Anterior cingulate cortex (tissue), 58 donors: Measurements from ENCODE around the gene SLX9.
"Not testable (repeated sequence)": the region's sequence is repeated elsewhere in the genome, so short reads cannot be mapped to it uniquely, and the experiment has no call there.

Experiments
- DNase-seq, 58 donors: peaks; one replicate each; lab custom pipeline; 2025; lab: John Stamatoyannopoulos, UW

The SLX9 gene

DNA sequence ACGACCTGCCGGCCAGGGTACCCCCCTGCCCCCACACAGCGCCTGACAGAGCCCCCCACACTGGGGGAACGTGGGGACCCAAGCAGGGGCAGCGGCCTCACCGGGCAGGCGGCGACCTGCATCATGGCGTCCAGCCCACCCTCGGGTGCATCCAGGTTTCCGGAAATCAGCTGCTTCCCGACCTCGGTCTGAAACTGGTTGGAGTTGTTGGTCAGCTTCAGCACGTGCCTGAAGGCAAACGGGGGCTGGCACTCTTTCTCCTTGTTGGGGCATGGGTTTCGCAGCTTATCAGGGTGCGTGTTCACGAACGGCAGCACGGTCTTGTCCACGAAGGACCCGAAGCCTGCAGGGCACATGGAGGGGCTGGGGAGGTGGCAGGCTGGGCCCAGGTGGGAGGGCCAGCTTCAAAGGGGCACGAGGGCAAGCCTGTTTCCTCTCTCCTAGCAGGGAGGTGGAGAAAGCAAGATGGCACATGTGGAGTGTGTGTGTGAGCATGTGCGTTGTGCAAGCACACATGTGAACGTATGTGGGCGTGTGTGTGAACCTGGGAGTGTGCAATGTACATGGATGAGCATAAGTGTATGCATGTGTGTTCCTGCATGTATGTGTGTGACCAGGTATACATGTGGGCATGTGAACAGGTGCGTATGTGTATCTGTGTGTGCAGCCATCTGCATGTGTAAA lies 38.3 kb upstream of the SLX9 start:
- no peak for DNase-seq

DNA sequence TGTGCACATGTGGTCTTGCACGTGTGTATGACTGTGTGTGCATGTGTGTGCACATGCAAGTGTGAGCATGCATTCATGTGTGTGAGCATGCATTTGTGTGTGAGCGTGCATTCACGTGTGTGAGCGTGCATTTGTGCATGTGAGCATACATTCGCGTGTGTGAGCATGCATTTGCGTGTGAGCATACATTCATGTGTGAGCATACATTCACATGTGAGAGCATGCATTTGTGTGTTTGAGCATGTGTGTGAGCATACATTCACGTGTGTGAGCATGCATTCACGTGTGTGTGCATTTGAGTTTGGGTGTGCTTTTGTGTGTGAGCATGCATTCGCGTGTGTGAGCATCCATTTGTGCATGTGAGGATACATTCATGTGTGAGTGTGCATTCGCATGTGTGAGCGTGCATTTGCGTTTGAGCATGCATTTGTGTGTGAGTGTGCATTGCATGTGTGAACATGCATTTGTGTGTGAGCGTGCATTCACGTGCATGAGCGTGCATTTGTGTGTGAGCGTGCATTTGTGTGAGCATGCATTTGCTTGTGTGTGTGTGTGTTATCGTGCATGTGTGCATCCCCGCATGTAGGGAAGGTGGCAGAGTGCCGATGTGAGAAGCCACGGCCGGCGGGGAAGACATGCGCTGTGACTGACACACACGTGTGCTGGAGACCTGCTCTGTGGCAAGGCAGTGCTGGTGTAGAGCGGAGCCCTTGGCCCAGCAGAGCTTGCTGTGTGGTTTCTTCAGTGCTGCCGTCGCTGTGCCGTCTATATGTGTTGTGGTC lies 37.4 kb upstream of the SLX9 start:
- no peak for DNase-seq

DNA sequence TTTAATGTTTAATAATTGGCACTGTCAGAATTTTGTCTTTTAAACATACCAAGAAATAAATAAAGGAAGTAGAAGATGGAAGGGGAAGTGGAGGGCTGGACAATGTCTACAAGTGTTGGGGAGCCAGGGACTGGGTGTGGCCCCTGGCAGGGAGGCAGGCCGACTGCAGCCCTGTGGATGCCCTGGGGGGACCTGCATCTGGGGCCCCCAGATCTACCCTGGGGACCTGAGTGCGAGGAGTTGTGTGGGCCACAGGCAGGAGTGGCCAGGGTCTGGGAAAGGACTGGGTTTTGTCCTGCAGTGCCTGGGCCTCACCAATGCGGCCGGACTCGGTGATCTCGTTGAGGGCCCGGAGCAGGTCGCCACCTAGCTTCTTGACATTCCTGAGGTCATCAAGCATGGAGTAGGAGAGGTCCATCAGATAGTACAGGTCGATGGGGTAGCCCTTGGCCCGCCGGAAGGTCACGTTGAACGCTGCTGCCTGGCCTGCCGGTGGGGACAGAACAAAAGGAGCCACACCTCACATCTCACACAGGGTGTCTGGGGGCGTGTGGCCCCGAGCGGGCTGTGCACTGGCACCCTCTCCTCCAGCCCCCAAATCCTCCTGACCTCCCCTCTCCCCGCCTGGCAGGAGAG lies 36.7 kb upstream of the SLX9 start:
- DNase-seq: no peak

DNA sequence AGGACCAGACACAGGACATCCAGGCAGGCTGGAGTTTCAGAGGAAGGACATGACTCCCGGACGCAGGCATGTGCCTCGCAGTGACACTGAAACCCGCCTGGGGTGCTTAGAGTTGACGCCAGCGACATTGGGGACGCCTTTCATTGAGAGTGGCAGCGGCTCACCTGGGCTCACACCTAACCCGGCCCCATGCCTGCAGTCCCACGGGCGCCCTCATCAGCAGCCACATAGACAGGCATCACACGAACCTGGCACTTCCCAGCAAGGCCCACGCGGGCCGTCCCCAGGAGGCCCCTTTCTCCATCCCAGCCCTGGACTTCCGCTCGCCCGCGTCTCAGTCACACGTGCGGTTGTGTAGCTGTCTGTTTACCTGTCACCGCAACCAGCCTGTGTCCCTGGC lies 36.1 kb upstream of the SLX9 start:
- no peak for DNase-seq

DNA sequence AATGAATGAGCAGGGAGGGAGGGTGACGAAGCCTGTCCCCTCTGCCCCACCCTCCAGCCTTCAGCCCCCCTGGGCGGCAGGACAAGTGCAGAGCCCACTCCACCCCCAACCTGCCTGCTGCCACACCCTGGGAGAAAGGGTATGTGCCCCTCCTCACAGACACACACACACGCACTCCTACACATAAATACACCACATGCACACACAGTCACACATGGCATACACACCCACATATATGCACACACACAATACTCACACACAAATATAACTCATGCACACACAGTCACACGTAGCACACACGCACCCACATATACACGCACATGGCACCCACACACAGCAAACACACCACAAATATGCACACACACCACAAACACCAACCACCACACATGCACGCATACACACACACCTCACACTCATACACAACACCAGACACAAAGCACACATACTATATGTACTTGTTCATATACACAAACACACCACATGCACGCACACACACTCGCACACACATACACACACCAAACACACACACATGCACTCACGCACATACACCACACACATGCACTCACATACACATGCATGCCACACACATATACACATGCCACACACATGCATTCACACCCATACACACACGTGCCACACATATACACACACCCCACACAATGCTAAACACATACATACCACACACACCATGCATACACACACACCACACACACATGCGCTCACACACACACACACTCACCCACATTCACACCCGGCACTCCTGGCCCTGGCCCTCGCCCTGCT lies 35.5 kb upstream of the SLX9 start:
- no peak for DNase-seq

DNA sequence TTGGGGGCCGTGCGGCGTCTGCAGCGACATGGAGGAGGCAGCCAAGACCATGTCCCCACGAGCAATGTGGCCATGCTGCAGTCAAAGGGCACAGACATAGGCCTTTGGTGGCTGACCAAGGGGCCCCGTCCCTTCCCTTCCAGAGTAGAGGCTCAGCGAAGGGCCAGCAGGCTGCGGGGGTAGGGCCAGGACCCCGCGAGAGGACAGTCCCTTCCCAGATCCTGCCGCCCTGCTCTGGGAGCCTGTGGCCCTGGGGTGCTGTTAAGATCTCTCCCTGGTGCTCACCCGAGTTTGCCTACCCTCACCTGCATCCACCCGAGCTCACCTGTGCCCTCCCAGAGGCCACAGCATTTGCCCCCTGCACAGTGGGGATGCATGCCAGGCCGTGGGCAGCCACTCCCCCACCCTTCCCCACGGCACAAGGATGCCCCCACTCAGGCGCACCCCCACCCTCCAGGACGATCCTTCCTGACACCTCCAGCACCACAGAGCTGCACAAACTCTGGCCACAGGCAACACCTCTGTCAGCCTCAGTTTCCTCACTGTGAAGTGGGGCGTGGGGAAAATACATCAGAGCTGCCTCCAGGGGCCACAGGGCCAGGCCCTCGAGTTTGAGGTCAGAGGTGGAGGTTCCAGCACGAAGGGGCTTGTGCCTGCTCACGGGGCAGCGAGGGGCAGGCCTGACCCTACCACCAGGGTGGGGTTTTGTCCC lies 34.7 kb upstream of the SLX9 start:
- DNase-seq: no peak

DNA sequence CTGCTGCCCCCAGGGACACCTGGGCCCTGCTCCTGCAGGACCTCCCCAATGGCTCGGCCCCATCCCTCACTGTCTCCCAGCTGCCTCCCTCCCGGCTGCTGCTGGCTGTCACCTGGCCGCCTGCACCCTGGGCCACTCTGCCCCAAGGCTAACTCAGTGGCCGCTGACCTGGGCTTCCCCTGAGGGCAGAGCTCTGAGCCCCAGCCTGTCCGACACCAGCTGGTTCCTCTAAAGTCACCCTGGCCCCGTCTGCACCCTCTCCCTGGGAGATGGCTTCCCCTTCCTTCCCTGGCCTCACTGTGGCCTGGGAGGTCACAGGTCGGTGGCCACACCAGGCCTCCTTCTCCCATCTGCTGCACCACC lies 34.1 kb upstream of the SLX9 start:
- no peak for DNase-seq

DNA sequence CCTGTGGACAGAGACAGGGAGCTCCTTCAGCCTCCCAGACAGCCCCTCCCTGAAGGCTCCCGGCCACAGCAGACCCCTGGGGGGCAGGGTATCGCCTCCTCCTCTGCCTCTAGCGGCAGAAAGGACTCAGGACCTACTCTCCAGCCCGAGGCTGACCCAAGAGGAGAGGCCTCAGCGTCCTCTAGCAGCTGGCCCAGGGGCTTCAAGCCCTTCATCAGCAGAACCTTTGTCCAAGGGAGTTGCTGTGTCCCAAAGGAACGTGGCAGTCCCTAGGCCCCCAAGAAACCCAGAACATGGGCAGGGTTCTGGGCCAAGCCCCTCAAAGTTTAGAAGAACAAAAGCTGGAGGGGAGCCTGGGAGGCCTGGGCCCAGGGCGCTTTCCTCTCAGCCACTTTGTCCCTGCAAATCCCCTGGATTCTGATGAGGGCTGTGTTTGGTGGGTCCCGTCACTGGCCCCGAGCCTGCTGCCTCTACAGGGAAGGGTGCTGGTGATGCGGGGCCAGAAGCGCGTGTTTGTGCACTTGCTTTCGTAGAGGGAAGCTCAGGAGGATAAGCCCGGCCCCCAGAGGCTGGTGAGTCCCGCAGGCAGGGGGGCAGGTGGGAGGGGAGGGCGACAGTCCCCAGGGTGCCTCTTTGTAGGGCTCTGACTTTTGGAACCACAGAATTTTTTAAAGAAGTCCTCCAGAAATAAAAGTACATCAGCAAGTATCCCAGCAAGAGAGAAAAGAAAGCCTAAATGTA lies 32.4 kb upstream of the SLX9 start:
- no peak for DNase-seq

DNA sequence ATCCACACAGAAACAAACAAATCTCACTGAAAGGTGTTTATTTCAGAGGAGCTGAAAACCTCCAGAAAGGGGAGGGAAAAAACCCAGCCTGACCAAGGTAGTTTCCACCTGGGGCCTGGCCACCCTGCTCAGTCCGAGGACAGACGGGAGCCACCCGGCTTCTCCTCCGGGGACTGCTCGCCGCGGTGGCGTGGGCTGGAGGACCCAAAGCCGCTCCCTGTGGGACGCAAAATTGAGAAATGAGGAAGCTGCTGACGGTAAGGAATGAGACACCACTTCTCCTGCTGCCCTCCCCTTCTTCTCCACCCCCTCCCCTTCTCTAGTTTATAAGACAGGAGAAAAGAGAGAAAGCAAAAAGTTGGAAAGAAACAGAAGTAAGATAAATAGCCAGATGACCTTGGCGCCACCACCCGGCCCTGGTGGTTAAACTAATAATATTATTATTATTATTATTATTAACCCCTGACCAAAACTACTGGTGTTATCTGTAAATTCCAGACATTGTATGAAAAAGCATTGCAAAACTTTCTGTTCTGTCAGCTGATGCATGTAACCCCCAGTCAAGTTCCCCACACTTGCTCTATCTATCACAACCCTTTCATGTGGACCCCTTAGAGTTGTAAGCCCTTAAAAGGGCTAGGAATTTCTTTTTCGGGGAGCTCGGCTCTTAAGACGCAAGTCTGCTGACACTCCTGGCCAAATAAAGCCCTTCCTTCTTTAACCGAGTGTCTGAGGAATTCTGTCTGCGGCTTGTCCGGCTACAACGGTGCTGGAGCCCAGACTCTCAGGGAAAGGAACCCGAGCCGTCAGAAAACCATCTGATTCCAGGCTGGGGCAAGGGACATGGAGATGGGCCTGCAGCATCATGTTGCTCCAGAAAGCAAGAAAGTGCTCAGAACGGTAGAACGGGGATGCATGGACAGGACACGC lies 31.6 kb upstream of the SLX9 start:
- peak in 1 of 58 donors; percentile 22 for DNase-seq

DNA sequence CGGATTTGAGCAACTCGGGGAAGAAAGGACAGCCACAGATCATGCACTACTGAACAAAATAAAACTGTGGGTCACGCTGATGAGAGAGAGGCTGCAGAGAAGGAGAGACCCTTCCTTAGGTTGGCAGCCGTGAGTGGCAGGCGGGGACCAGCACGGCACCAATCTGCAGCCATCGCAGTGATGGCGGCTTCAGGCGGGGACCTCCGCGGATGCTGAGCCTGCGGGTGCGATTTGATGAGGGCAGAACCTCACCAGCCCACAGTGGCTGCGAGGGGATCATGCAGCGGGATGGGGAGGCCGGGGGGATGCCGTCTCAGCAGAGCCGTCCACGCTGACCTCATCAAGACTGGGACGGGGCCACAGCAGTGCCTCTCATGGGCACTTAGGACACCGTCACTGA lies 30.9 kb upstream of the SLX9 start:
- no peak for DNase-seq

DNA sequence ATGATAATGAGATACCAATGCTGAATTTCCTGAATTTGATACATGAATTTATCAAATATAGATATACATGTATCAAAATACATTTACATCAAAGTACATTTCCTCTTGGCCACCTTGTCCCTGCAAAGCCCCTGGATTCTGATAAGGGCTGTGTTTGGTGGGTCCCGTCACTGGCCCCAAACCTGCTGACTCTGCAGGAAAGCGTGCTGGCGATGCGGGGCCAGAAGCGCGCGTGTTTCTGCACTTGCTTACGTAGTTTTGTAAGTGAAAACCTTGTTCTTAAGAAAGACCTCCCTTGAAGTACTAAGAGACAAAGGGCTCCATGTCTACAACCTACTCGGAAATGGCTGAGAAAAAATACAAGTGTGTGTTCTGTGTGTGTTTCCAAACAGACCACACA lies 30.1 kb upstream of the SLX9 start:
- DNase-seq: no peak

DNA sequence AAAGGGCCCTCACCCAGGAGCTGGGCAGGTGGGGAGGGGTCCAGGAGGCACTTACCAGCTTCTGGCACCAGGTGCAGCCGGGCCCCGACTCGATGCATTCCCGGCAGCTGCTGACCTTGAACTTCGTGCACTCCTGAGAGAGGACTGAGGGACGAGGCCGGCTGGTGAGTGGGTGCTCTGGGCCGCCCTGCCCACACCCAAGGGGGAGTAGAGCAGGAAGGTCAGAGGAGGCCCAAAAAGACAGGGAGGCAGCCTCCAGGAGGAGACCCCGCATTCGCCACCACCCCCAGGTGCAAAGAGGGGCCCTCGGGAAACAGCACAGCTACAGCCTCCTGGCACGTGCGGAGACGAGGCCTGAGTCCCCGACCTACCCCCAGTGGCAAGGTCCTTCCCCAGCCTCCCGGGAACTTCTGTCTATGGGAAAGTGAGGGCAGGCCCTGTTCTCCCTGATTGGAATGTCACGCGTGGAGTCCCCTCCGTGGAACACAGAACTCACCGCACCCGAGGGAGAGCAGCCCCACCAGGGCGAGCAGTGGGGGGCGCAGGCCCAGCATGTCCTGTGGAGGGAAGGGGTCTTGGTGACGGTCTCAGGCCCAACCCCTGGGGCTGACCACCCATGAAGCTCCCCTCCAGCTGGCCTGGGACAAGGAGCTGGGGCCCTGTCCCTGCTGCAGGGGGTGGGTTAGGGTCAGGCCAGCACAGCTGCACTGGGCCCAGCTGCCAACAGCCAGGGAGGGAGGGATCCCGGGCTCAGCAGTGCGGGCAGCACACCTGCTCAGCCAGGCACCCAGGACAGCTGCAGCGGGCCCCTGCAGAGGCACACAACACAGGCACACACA lies 29.4 kb upstream of the SLX9 start:
- DNase-seq: no peak

DNA sequence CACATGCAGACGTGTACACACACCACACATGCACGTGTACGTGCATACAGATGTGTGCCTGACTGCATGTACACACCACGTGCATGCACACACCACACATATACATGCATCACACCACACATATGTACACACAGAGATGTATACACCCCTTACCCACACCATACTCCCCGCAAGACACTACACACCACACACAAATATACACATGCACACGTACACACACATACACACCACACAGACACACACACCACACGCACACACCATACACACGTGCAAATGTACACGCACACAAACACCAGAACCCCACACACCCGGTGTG lies 28.8 kb upstream of the SLX9 start:
- DNase-seq: no peak

DNA sequence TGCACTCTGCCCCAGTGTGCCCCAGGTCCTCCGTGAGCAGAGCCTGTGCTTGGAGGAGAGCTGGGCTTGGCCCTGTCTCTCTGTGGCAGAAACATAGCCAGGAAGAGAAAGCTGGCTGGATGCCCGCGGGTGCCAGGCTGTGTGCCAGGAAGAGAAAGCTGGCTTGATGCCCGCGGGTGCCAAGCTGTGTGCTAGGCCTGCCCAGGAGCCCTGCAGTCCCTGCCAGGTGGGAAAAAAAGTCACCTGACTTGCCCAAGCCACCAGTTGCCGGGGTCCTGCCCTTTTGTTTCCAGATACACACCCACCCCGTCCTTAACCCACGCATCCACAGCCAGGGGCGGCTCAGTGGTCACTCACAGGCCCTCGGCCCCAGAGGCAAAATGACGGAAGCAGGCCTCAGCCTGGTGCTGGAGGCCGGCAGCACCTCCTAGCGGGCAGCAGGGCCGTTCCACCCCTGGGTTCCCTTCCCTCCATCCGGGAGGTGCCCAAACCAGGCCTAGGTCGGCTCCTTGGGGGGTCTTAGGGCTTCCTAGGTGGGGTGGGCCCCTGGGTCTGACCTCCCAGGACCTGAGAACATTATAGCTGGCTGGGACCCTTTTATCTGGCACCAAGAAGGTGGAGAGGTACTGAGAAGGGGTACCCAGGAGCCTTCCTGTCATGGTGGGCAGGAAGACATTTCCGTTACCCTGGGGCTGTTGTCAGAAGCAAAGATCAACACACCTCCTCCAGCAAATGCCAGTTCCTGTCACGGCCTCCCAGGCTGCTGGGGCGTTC lies 28.3 kb upstream of the SLX9 start:
- DNase-seq: peak in 52 of 58 donors; percentile 27 to 84 (median 66)

DNA sequence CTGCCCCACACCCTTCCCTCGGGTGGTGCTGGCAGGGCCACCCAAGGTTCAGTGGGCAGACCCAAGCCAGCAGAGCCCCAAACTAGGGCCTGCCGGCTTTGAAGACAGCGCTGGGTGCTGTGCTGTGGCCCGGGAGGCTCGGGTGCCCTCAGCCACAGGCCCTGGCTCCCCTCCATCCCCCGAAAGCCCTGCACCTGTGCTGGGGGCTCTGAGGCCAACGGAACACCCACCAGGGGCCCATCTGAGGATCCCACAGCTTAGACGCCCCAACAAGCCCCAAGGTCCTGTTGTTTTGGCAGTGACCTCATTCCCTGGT lies 27.7 kb upstream of the SLX9 start:
- DNase-seq: no peak

DNA sequence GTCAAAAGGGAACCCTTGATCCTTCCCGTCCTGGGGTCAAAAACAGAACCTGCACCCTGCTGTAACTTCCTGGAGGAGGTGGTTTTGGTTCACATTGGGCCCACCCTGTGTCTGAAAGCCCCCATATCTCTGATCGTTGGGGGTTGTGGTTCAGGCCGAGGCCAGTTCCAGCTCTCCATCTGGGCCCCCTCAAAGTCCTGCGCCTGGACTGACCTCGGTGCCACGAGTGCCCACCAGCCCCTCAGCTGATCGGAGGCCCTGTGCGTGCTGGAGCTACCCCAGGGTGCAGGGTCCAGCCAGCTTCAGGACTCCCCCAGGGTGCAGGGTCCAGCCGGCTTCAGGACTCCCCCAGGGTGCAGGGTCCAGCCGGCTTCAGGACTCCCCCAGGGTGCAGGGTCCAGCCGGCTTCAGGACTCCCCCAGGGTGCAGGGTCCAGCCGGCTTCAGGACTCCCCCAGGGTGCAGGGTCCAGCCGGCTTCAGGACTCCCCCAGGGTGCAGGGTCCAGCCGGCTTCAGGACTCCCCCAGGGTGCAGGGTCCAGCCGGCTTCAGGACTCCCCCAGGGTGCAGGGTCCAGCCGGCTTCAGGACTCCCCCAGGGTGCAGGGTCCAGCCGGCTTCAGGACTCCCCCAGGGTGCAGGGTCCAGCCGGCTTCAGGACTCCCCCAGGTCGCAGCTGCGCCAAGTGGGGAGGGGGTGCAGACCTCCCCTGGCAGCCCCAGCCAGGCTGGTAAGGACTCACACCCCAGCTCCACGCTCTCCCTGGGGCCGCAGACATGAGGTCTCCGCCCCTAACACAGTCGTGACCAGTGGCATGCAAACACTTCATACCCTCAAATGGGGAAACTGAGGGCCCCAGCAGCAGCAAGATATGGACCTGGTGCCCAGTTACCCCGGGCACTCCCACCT lies 27.1 kb upstream of the SLX9 start:
- not testable (repeated sequence) for DNase-seq
